HepG2 (cell line): Measurements from ENCODE around the gene GABBR2. TPM values are rescaled to one million over a fixed set of nuclear protein-coding genes. Genes with fewer than 3 reads are reported as not detected.

ENCODE experiments used
- ATAC-seq: fragments of 200-7000 bp; cut with Tn5 transposase; 3 replicates; pipeline ENCODE4 v1.9.1; 2020; ENCODE audit warnings: mild to moderate bottlenecking, moderate library complexity
- BruUV-seq: library from RNA; stranded (reverse); fragments of 400-500 nt; replicated peaks from 2 replicates; lab custom pipeline; 2021; lab: Mats Ljungman, UMichigan
- CTCF ChIA-PET: fragments of 300-600 bp; formaldehyde crosslinking; extraction: SDS; loops from one replicate; lab custom pipeline; 2021; ENCODE audit warnings: low total read pairs, inconsistent platforms, low intra/inter-chr PET ratio; lab: Yijun Ruan, JAX
- POLR2A ChIA-PET: fragments of 350-600 bp; sonication (Branson Sonifier 250); formaldehyde crosslinking; loops from one replicate; lab custom pipeline; 2020; ENCODE audit warnings: antibody characterized with exemption, inconsistent platforms; lab: Yijun Ruan, JAX
- DNase-seq: peaks from one replicate; pipeline ENCODE4 v3.0.0-alpha.2; 2015; ENCODE audit warnings: low spot score
- FAIRE-seq: peaks from 3 replicates; lab custom pipeline; 2011; peaks lifted over from hg19 to GRCh38; lab: Jason Lieb, UNC
- H2AFZ ChIP-seq: one replicate; pipeline ENCODE4 v1.6.1; 2011; ENCODE audit warnings: low read length, inconsistent platforms
- H3K27ac ChIP-seq: fragments of 300-600 bp; 3 replicates; pipeline ENCODE4 v1.8.0; 2011; ENCODE audit warnings: mixed run types, mild to moderate bottlenecking, mixed read lengths, low read length, inconsistent platforms; ENCODE audit not compliant: insufficient read depth; ENCODE audit errors: extremely low read length
- H3K27me3 ChIP-seq, 2 experiments: fragments of 200-600 bp in 1 of 2; 2 replicates in 1 of 2; 3 replicates in 1 of 2; pipeline versions ENCODE4 v1.6.0 to v1.8.0; 2011; ENCODE audit warnings: low read length in 2 of 2, mild to moderate bottlenecking in 2 of 2, moderate library complexity in 2 of 2, inconsistent platforms in 1 of 2; ENCODE audit not compliant: insufficient read depth in 2 of 2, control insufficient read depth in 1 of 2
- H3K36me3 ChIP-seq, 2 experiments: fragments of 200-600 bp in 1 of 2; replicated peaks in 1 of 2; 2 replicates in 1 of 2; 3 replicates in 1 of 2; pipeline versions ENCODE4 v1.5.1 to v1.8.0; 2011; ENCODE audit warnings: low read length in 2 of 2, inconsistent platforms in 1 of 2; ENCODE audit not compliant: insufficient read depth in 2 of 2, control insufficient read depth in 1 of 2
- H3K4me1 ChIP-seq: 2 replicates; pipeline ENCODE4 v1.5.1; 2012; ENCODE audit warnings: low read length, inconsistent platforms; ENCODE audit not compliant: insufficient read depth
- H3K4me2 ChIP-seq: 2 replicates; pipeline ENCODE4 v1.6.0; 2011; ENCODE audit warnings: low read depth, low read length, inconsistent platforms
- H3K4me3 ChIP-seq, 3 experiments: fragments of 200-600 bp in 1 of 3; sonication (generic), shearing (Covaris generic) in 1 of 3; replicated peaks in 1 of 3; 2 replicates each; pipeline ENCODE4 v1.5.1; 2011 to 2016; ENCODE audit warnings: low read length in 3 of 3, inconsistent platforms in 2 of 3, low read depth in 2 of 3, mild to moderate bottlenecking in 2 of 3, control low read depth in 1 of 3, mixed read lengths in 1 of 3; ENCODE audit not compliant: insufficient read depth in 1 of 3
- H3K79me2 ChIP-seq: one replicate; pipeline ENCODE4 v1.6.1; 2011; ENCODE audit warnings: low read length, inconsistent platforms; ENCODE audit not compliant: insufficient read depth
- H3K9ac ChIP-seq: 2 replicates; pipeline ENCODE4 v1.6.0; 2011; ENCODE audit warnings: mild to moderate bottlenecking, low read depth, low read length, inconsistent platforms; ENCODE audit not compliant: insufficient read depth
- H3K9me3 ChIP-seq: 2 replicates; pipeline ENCODE4 v1.5.1; 2012; ENCODE audit warnings: mild to moderate bottlenecking, low read length
- H4K20me1 ChIP-seq: 2 replicates; pipeline ENCODE4 v1.6.0; 2011; ENCODE audit warnings: inconsistent platforms, mild to moderate bottlenecking, low read length, moderate library complexity; ENCODE audit not compliant: insufficient read depth
- BRCA1 ChIP-seq: sonication (generic); formaldehyde crosslinking; IDR thresholded peaks from 2 replicates; pipeline ENCODE4 v1.4.0; 2020; ENCODE audit warnings: missing genetic modification reagents
- HNF4G ChIP-seq, 2 experiments: sonication (generic) in 1 of 2; formaldehyde crosslinking in 1 of 2; IDR thresholded peaks; 2 replicates each; pipeline versions ENCODE4 v1.4.0 to v1.6.1; 2011 to 2020; ENCODE audit warnings: borderline replicate concordance in 2 of 2, low read depth in 2 of 2, mild to moderate bottlenecking in 2 of 2, low read length in 1 of 2, missing genetic modification reagents in 1 of 2, moderate library complexity in 1 of 2
- MYNN ChIP-seq: sonication (generic); formaldehyde crosslinking; IDR thresholded peaks from 2 replicates; pipeline ENCODE4 v1.4.0; 2020; ENCODE audit warnings: mild to moderate bottlenecking, low read depth, missing genetic modification reagents
- NAIF1 ChIP-seq: sonication (generic); formaldehyde crosslinking; IDR thresholded peaks from 2 replicates; pipeline ENCODE4 v1.5.0; 2020; ENCODE audit warnings: mild to moderate bottlenecking, missing genetic modification reagents, borderline replicate concordance
- NFIB ChIP-seq: sonication (generic); formaldehyde crosslinking; IDR thresholded peaks from 2 replicates; pipeline ENCODE4 v1.9.0; 2021; ENCODE audit warnings: missing genetic modification reagents, mild to moderate bottlenecking, borderline replicate concordance
- NR2F6 ChIP-seq, 2 experiments: IDR thresholded peaks; 2 replicates each; pipeline ENCODE4 v1.6.1; 2016; ENCODE audit warnings: antibody characterized with exemption in 1 of 2, mild to moderate bottlenecking in 1 of 2
- STAT5B ChIP-seq: sonication (generic); formaldehyde crosslinking; IDR thresholded peaks from 2 replicates; pipeline ENCODE4 v1.4.0; 2020; ENCODE audit warnings: missing genetic modification reagents
- XBP1 ChIP-seq: sonication (generic); formaldehyde crosslinking; IDR thresholded peaks from 2 replicates; pipeline ENCODE4 v1.5.0; 2020; ENCODE audit warnings: missing genetic modification reagents
- ZIK1 ChIP-seq: sonication (generic); formaldehyde crosslinking; IDR thresholded peaks from 2 replicates; pipeline ENCODE4 v1.5.0; 2020; ENCODE audit warnings: mild to moderate bottlenecking, low read depth, missing genetic modification reagents, borderline replicate concordance
- ZNF274 ChIP-seq: sonication (generic); formaldehyde crosslinking; IDR thresholded peaks from 2 replicates; pipeline ENCODE4 v1.5.1; 2020; ENCODE audit warnings: mild to moderate bottlenecking, missing genetic modification reagents
- ZNF713 ChIP-seq: sonication (generic); formaldehyde crosslinking; IDR thresholded peaks from 2 replicates; pipeline ENCODE4 v1.4.0; 2020; ENCODE audit warnings: mild to moderate bottlenecking, missing genetic modification reagents
- WGBS: methylation state at CpG from one replicate; pipeline ENCODE4 v1.1.6; 2017; ENCODE audit warnings: low lambda C conversion rate; 5-methylcytosine and 5-hydroxymethylcytosine counted together
- in situ Hi-C: cut with HindIII; loops from 2 replicates; pipeline ENCODE4 v1.10.0; 2017; ENCODE audit warnings: low pct_unique_long_range_greater_than_20kb; ENCODE audit not compliant: extremely low pct_ligation_motif_present
- intact Hi-C: fragments of 100-400 bp; cut with micrococcal nuclease; formaldehyde crosslinking; loops from one replicate; pipeline ENCODE4 v1.10.0; 2022; ENCODE audit not compliant: unreplicated experiment
- polyA plus RNA-seq, 8 experiments: library from polyadenylated mRNA; depleted of rRNA in 3 of 8; stranded (reverse) in 7 of 8; unstranded in 1 of 8; fragments of >200 nt; fragmentation: Illumina TruSeq in 4 of 8; extraction: Trizol in 4 of 8; gene quantifications; 2 replicates each; pipeline versions ENCODE4 v1.2.1 to v1.2.3, GENCODE V29; 2011 to 2016; ENCODE audit warnings: low read depth in 4 of 8, missing spikeins in 1 of 8, mixed read lengths in 1 of 8; ENCODE audit not compliant: insufficient read depth in 1 of 8
- total RNA-seq, 5 experiments: library from RNA; depleted of rRNA; stranded (reverse); fragments of >200 nt; fragmentation: Illumina TruSeq; extraction: Trizol; gene quantifications; 2 replicates each; pipeline ENCODE4 v1.2.3, GENCODE V29; 2016; ENCODE audit warnings: low read depth in 1 of 5
- TF ChIP-seq, protein P1 (sequence below): sonication (generic); formaldehyde crosslinking; IDR thresholded peaks from 2 replicates; pipeline ENCODE4 v1.8.0; 2022; ENCODE audit warnings: mild to moderate bottlenecking, missing genetic modification reagents, moderate library complexity
- TF ChIP-seq, protein P2 (sequence below): sonication (generic); formaldehyde crosslinking; IDR thresholded peaks from 2 replicates; pipeline ENCODE4 v1.4.0; 2020; ENCODE audit warnings: mild to moderate bottlenecking, missing genetic modification reagents
- TF ChIP-seq, protein P3 (sequence below): IDR thresholded peaks from 2 replicates; pipeline ENCODE4 v1.6.1; 2012; ENCODE audit warnings: low read length, improper control_type of control experiment
- TF ChIP-seq, protein P4 (sequence below): sonication (generic); formaldehyde crosslinking; IDR thresholded peaks from 2 replicates; pipeline ENCODE4 v1.9.0; 2021; ENCODE audit warnings: missing genetic modification reagents, borderline replicate concordance

Gene GABBR2
- total and polyA plus RNA-seq, 2 of the 13 experiments (the other 11 are each of a cell fraction or from before 2014, with no cell fraction given), result 0.02 TPM; not detected in 1

DNA sequence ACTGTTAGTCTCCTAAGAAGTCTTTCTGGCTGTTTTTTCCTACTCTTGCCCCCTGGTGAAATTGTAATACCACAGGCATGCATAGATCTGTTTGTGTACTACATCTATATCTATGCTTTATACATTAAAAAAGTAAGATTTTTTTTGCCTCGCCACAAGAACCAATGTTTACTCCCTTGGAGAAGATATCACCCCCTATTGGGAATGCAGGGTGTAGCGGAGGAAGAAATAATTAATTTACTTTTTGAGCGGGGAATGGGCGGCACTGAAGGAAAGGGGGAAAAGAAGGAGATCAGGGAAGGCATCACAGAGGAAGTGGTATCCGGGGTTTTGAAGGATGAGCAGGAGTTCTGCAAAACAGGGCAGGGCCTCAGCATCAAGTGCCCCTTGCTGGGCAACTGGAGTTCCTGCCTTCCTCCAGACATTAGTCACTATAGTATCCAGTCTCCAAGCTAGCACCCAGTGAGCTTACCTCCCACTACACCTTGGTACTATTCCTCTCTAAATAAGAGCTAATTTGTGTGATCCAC, 134.9 kb downstream of the GABBR2 start:
- in situ Hi-C loops, result no loop called here
- WGBS, result 51% methylated on average over 5 of the region's 5 CpGs
- CTCF ChIA-PET, result no interaction called here
- no peak overlapping the region for H3K27ac ChIP-seq
- no peaks in the 10 kb centered on the region for H4K20me1 ChIP-seq
- H3K9me3 ChIP-seq, result no peaks in the 10 kb centered on the region
- H2AFZ ChIP-seq, result no peak overlapping the region
- no peak for DNase-seq
- no peak for FAIRE-seq
- H3K27me3 ChIP-seq, result peaks cover 1 to 5% of the 10 kb centered on the region in 2 experiments; a peak in 1 of 5 replicates
- H3K36me3 ChIP-seq, result no peaks in the 10 kb centered on the region
- ATAC-seq, result no peak
- no peak overlapping the region for H3K4me3 ChIP-seq
- no peaks in the 10 kb centered on the region for H3K79me2 ChIP-seq
- no peak overlapping the region for H3K9ac ChIP-seq
- no peak overlapping the region for H3K4me2 ChIP-seq
- TF ChIP-seq STAT5B (CRISPR knock-in tag), result no peak
- TF ChIP-seq, protein P1, sequence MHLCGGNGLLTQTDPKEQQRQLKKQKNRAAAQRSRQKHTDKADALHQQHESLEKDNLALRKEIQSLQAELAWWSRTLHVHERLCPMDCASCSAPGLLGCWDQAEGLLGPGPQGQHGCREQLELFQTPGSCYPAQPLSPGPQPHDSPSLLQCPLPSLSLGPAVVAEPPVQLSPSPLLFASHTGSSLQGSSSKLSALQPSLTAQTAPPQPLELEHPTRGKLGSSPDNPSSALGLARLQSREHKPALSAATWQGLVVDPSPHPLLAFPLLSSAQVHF (CRISPR knock-in tag), result no peak
- TF ChIP-seq HNF4G (IDR thresholded peaks at IDR 0.05; ENCODE audit: borderline replicate concordance, low read depth, low read length), result no peak
- TF ChIP-seq HNF4G (CRISPR knock-in tag; IDR thresholded peaks at IDR 0.05; ENCODE audit: borderline replicate concordance, low read depth), result no peak
- TF ChIP-seq XBP1 (CRISPR knock-in tag), result no peak
- no peak for TF ChIP-seq NFIB (CRISPR knock-in tag)
- no peak for TF ChIP-seq NR2F6 (IDR thresholded peaks at IDR 0.05)
- no peak for TF ChIP-seq NR2F6 (CRISPR knock-in tag; IDR thresholded peaks at IDR 0.05)
- no peak for TF ChIP-seq ZNF274 (CRISPR knock-in tag)
- TF ChIP-seq, protein P2, sequence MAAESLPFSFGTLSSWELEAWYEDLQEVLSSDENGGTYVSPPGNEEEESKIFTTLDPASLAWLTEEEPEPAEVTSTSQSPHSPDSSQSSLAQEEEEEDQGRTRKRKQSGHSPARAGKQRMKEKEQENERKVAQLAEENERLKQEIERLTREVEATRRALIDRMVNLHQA (CRISPR knock-in tag), result no peak
- TF ChIP-seq MYNN, result no peak
- TF ChIP-seq, protein P3, sequence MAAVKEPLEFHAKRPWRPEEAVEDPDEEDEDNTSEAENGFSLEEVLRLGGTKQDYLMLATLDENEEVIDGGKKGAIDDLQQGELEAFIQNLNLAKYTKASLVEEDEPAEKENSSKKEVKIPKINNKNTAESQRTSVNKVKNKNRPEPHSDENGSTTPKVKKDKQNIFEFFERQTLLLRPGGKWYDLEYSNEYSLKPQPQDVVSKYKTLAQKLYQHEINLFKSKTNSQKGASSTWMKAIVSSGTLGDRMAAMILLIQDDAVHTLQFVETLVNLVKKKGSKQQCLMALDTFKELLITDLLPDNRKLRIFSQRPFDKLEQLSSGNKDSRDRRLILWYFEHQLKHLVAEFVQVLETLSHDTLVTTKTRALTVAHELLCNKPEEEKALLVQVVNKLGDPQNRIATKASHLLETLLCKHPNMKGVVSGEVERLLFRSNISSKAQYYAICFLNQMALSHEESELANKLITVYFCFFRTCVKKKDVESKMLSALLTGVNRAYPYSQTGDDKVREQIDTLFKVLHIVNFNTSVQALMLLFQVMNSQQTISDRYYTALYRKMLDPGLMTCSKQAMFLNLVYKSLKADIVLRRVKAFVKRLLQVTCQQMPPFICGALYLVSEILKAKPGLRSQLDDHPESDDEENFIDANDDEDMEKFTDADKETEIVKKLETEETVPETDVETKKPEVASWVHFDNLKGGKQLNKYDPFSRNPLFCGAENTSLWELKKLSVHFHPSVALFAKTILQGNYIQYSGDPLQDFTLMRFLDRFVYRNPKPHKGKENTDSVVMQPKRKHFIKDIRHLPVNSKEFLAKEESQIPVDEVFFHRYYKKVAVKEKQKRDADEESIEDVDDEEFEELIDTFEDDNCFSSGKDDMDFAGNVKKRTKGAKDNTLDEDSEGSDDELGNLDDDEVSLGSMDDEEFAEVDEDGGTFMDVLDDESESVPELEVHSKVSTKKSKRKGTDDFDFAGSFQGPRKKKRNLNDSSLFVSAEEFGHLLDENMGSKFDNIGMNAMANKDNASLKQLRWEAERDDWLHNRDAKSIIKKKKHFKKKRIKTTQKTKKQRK, result no peak
- no peak for TF ChIP-seq BRCA1
- TF ChIP-seq ZIK1, result no peak
- no peak for TF ChIP-seq ZNF713 (CRISPR knock-in tag)
- TF ChIP-seq, protein P4, sequence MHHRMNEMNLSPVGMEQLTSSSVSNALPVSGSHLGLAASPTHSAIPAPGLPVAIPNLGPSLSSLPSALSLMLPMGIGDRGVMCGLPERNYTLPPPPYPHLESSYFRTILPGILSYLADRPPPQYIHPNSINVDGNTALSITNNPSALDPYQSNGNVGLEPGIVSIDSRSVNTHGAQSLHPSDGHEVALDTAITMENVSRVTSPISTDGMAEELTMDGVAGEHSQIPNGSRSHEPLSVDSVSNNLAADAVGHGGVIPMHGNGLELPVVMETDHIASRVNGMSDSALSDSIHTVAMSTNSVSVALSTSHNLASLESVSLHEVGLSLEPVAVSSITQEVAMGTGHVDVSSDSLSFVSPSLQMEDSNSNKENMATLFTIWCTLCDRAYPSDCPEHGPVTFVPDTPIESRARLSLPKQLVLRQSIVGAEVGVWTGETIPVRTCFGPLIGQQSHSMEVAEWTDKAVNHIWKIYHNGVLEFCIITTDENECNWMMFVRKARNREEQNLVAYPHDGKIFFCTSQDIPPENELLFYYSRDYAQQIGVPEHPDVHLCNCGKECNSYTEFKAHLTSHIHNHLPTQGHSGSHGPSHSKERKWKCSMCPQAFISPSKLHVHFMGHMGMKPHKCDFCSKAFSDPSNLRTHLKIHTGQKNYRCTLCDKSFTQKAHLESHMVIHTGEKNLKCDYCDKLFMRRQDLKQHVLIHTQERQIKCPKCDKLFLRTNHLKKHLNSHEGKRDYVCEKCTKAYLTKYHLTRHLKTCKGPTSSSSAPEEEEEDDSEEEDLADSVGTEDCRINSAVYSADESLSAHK, result no peak
- no peak for TF ChIP-seq NAIF1 (CRISPR knock-in tag)
- TF ChIP-seq, all 625 proteins: peak for 0
- BruUV-seq, result no TSS peak
- intact Hi-C loops, result no loop called here
- POLR2A ChIA-PET, result no interaction called here
- H3K4me1 ChIP-seq, result no peaks in the 10 kb centered on the region
